Stimulated activated CD4-positive, alpha-beta T cell treated with anti-CD3 and anti-CD28 coated beads, Interleukin-15, amount 100 ng/mL, for 48 hours (primary cell): ENCODE measurements around the gene CDH4.

ENCODE experiments used
- DNase-seq, 2 donors: peaks; one replicate each; pipeline ENCODE4 v3.0.0-alpha.2; 2020; ENCODE audit warnings: low read depth in 2 of 2

CDH4 gene

DNA sequence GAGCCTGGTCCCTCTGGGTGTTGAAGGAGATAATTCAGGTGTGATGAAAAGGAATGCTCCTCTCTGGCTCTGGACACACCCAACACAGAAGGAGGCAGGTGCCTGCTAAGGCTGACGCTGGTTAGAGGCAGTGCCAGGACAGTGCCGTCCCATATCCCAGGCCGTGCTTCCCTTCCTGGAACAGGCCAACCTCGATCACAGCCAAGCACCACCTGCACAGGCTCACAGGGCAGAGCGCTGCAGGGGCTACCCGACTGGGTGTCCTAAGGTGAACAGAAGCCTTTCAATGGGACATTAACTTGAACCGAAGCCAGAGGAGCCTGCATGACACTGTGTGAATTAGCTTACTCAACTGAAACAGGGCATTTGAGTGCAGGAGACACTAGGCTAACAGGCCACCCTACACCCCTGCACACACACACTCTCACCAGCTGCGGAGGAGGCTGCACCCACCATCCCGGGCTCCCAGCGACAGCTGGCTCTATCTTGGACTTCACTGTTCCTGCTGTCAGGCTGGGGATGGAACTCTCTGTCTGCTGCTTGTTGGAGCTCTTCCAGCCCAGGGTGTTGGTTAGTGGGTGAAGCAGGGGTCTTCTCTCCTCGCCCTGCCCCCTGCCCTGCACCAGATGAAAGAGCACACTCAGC is 466.4 kb downstream of the CDH4 start:
- no peak for DNase-seq

DNA sequence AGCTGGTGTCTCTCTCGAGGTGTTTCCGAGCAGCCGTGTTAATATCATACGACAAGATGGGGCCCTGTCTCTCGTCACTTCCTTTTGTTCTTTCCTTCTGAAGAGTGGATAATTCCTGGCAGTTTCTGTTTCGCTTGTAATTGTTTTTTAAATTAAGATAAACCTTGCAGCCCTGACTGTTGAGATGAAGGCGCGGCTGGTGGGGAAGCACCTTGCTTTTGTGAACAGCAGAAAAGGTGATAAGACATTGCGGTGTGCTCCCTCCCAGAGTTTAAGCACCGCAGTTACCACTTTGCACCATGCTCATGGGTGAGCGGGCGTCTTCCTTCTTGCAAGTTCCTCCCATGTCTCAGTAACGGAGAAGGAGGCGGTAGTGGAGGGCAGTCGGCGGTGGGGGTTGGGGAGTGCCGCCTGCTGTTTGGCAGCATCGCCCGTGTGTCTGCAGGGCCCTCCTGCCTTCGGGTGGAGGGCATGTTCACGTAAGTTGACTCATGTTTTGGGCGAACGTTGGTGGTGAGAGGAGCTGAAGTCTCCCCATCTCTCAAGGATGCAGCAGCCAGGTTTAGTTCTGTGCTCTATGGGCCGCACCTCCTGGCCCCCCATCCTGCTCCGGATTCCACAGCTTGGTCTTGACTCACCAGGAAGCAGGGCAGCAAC is 467.8 kb downstream of the CDH4 start:
- DNase-seq: peak; percentile 12 to 35

DNA sequence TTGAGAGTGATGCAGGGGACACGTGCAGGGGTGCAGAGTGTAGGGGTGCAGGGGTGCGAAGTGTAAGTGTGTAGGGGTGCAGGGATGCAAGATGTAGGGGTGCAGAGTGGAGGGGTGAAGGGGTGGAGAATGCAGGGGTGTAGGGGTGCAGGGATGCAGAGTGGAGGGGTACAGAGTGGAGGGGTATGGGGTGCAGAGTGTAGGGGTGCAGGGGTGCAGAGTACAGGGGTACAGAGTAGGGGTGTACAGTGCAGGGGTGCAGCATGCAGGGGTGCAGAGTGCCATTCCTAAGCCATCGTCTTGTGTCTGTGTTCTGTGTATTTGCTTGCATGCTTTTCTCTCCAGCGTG is 468.3 kb downstream of the CDH4 start:
- DNase-seq: no peak

DNA sequence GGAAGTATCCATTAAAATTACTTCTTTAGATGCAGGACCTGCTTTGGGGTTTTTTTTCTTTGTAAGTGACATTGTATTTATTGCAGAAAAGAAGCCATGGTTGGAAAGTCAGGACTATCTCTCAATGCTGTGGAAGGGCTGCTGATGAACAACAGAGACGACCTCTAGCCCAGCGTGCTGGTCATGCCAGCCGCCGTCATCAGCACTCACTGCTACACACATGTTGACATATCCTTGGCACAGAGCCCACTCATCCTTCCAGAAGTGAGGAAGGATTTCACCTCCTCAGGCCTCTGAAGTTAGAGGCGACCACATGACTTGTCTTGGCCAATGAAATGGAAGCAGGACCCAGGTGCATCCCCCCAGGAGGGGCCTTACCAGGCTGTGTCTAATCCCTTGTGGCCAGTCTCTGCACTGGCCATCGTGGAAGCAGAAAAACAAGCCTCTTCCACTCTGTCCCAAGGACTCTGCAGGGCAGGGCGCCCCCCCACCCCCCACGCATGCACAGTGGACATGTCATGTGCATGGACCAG is 470.2 kb downstream of the CDH4 start:
- DNase-seq: no peak

DNA sequence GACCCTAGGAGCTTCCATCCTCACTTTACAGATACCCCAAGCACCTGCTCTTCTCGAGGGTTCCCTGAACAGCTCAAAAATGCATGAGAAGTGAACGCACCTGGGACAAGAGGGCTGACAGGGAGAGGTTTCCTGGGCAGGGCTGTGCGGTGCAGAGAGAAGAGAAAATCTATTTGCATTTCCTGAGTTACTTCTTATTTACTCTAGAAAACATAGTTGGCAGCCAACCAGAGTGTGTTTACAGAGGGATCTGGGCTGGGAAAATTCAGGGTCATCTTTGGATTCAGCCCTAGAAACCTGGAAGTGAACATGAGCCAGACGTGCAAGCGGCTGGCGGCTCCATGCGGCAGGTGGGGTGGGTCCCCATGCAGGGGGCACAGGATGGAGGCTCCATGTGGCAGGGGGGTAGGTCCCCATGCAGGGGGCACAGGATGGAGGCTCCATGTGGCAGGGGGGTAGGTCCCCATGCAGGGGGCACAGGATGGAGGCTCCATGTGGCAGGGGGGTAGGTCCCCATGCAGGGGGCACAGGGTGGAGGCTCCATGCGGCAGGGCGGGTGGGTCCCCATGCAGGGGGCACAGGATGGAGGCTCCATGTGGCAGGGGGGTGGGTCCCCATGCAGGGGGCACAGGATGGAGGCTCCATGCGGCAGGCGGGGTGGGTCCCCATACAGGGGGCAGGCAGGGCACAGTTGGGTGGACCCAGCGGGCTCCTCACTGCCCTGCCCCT is 471.6 kb downstream of the CDH4 start:
- DNase-seq: no peak

DNA sequence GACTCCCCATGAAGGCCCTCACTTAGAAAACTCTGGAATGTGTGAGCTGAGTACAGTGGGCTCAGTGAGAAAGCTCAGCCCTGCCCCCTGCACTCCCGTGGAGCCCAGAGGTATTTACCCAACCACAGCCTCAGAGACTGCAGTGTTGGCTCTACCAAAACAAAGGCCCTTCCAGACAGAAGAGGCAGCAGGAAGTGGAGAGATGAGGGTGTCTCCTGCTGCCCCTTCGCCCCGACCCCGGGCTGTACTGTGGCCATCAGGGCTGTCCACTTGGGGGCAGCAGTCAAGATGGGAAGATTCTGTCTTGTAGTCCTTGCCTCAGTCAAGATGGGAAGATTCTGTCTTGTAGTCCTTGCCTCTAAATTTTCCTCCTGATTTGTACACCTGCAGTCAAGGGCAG is 472.3 kb downstream of the CDH4 start:
- DNase-seq: no peak

DNA sequence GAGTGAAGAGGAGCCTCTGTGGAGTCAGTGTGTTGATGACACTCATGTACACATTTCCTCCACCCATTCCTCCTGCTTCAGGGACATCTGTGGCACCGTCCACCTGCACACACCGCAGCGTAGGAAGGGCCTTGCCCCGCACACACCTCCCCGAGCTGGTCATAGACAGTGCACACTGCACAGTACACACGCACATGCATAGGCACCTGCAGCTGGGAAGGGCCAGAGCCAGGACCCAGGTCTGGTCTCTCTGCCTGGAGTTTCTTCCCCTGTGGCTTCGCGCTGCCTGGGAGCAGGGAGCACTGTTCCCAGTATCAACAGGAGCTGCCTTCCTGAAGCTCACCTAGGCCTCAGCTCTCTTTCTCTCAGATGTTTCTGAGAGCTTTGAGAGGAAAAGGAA is 473.1 kb downstream of the CDH4 start:
- DNase-seq: no peak

DNA sequence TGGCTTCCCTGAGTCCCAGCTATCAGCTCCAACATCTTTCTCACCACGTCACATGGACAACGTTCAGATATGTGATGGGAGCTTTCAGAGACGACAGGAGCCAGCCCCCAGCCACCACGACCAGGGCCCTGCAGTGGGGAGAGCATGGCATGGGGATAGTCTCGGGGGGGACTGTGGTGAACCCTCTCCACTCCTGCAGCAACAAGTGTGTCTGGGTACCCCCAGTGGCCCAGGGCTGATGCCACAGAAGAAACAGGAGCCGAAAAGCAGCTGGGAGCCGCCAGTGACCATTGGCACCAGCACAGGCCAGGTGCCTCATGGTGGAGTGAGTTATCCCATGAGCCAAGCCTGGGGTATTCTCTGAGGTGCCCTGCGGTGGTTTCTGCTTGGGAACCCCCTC is 473.9 kb downstream of the CDH4 start:
- no peak for DNase-seq

DNA sequence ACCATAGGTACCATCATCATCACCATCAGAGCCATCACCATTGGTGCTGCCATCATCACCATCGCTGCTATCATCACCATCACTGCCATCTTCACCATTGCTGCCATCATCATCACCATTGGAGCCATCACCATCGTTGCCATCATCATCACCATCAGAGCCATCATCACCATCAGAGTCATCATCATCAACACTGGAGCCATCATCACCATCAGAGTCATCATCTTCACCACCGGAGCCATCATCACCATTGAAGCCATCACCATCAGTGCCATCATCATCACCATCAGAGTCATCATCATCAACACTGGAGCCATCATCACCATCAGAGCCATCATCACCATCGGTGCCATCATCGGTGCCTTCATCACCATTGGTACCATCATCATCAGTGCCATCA is 474.9 kb downstream of the CDH4 start:
- DNase-seq: no peak

DNA sequence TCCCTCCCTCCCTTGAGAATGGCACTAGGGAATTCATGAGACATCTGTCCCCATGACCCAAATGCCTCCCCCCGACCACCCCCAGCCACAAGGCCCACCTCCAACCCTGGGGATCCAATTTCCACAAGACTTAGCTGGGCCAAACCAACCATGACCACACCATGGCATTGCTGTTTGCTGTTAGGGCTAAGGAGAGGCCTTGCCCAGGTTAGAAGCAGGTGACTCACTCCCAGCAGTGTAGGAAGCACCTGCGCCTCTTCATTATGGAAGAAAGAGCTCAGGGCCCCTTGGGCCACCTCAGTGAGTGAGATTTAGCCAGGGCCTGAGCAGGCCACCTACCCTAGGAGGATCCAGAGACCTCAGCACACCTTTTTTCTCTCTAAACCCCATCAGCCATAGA is 475.7 kb downstream of the CDH4 start:
- no peak for DNase-seq

DNA sequence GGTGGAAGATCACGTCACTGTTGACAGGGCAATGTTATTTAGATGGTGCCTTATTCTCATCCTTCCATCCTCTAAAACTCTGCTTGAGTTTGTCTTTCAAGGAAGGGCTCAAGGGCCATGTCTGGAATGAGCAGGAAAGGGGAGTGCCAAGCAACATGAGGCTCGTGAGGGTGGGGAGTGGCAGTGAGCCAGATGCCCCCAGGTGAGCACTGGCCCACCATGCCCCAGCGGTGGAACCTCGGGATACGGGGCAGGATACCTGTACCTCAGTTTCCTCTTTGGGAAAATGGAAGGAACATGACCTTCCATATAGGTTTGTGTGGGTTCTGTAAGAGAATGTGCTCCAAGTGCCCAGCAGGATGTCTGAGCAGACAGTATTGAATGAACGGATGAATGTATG is 476.3 kb downstream of the CDH4 start:
- DNase-seq: no peak

DNA sequence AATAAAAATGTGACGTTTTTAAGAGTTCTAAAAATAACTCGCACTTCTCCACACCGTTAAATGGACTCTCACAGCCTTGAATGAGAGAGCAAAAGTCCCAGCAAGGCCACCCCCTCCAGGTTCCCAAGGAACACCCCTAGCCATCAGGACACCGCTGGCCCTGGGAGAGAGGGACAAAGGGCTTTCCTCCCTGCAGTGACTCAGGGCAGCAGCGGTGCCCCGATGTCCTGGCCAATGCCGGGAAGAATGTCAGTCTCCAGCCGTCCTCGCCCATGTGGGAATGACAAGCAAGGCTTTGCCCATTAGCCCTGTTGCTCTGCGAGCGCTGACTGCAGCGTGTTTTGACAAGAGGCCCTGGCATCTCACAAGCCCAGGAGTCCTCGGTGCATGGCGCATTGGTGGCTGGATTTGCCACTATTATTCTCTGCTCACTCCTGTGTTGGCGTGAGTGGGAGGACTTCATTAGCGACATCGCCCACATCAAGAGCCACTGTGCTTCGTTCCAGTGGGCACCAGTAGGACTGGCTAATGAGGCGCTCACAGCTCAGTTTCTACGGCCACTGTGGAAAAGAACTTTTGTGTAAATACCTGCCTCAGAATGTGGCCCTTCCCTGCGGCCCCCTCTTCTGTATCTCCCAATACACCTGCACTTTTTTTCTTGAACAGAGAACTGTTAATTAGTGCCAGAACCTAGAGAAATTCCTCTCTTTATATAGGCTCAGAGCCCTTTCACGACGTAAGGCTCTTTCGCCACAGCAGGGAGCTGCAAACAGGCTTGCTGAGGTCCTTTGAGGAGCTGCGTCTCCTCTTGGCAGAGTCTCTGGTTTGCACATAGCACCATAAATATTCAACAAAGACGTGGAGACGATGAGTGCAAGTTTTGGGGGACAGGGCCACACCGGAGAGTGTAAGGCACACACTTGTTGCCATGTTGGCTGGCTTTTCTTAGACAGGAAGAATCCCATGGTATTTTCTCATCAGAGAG is 477.0 kb downstream of the CDH4 start:
- no peak for DNase-seq

DNA sequence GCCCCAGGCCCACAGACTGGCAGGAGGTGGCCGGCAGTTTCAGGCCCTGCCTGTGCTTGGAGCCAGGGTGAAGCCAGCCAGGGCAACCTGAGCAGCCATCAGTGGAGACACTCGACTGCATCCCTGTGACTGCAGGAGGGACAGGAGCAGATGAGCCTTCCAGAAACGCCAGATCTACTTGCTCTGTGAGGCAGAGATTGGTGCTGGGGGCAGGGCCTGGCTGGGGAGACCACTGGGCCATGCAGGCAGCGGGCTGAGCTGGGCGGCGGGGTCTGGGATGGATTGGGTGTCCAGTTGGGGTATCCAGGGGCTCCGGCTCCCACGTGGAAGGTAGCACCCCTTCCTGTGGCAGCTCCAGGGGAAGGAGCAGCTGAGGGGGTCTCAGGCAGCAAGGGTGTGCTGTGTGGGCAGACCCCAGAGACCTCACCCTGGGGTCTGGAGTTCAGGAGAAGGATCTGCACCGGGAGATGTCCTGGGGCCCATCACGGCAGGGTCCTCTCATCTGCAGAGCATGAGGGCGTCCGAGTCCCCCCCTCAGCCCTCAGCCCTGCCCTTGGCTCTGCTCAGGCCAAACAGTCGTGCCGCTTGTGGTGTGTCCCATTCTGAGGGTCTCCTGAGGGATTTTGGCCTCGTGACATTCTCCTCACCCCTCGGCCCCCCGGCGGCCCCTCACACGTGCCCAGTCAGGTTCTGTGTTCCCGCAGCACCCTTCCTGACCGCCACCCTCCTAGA is 478.7 kb downstream of the CDH4 start:
- DNase-seq: no peak

DNA sequence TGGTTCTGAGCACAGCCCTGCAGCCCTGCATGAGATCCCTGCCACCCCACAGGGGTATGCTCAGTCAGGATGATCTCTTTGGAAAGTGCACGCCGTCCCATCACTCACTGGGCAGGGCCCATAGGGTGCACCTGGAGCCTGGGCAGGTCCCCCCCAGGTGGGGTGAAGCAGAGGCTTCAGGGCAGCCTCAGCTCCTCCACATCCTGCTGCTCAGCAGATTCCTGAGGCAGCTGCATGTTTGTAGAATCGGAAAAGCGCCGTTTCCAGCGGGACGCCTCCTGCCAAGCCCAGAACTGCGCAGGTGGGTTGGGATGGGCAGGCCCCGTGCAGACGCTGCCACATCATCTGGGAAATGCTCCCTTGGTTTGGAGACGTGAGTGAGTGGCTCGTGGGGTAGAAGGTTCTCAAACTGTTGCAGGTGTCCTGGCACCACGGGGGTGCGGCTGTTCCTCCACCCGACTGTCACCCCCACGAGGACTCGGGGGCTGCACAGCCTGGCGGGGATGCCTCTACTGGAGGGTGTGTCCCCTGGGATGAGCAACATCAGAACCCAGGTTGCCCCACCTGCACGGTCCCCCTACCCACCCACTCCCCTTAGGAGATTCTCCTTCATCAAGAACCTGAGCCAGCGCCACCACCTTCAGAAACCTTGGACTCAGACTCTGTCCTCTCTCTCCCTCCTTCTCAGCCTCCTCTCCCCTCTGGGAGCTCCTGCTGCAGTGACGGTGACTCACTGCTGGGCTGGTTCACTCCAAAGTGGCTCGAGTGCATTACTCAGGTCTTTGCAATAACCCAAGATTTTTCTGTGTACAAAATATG is 479.5 kb downstream of the CDH4 start:
- DNase-seq: no peak

DNA sequence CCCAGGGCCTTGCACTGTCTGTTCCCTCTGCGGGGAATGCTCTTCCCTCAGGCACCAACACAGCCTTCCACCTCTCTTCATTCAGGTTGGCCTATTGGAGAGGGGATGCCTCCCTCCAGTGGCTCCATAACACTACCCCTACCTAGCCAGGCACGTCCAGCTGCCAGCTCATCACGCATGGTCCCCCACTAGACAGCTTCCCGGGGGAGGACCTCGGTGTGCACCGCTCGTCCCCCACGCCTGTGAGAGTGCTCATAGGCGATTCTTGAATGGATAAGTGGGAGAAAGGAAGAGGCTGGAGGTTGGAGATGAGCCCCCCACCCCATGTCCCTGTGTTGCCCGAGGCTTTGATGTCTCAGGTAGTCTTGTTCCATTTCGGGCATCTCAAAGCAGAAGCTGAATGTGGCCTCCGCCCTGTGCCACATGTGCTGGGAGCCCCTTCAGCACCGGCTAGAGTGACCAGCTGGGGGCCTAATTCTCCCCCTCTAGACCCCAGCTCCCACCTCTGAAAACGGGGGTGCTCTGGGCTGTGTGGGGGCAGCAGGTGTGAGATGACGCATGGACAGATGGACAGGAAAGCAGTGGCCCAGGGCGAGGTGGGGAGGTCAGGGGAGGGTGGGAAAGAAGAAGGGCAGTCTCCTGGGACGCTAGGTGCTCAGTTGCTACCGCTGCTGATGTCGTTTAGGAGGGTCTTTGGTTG is 480.6 kb downstream of the CDH4 start:
- DNase-seq: no peak

DNA sequence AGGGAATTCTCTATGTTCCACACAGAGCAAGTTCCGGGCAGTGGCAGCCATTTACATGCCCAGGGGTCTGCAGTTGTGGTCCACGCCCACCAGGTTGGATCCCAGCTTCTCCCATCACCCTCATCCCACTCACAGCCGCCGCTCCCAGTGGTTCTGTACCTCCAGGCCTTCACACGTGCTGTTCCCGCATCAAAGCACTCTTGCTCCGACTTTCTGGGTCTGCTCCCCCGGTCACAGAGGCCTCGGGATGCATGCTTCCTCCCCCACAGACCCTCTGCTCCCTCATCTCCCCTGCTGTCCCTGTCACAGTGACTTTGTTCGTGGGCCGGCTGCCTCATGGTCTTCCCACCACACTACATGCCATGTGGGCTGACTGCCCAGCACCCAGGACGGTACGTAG is 481.2 kb downstream of the CDH4 start:
- DNase-seq: no peak

DNA sequence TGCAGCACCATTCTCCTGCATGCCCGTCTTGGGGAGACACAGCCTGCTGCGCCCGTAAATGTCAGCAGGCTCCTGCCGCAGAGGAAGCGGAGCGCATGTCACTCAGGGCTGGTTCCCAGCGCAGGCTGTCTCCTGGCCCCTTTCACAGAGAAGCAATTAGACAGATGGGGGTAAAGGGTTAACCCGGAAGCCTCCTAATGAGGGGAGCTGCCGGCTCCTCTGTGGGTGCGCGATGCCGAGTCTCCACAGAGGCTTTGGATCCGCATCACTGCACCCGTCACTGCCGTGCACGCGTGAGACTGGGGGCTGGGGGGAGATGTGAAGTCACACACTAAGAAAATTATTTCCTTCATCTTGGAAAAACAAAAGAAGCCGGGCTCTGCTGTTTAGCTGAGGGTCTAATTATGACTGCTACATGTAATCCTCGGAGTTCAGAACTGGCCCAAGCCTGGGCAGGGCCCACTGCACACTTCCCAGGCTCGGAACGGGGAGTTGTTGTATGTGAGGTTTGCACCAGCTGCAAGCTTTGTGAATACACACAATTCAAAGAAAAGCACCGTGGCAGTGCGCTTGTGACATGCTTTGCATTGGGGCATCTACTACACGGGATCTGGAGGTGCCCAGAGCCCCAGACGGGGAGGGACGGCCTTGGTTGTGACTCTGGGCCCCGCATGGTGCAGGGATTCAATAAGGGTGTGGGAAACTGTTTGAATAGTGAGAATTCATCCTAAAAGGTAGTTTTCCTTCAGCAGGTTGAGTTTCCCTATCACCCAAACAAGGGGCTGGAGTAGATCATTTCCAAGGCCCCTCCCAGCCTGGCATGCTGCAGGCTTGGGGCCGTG is 482.1 kb downstream of the CDH4 start:
- DNase-seq: no peak

DNA sequence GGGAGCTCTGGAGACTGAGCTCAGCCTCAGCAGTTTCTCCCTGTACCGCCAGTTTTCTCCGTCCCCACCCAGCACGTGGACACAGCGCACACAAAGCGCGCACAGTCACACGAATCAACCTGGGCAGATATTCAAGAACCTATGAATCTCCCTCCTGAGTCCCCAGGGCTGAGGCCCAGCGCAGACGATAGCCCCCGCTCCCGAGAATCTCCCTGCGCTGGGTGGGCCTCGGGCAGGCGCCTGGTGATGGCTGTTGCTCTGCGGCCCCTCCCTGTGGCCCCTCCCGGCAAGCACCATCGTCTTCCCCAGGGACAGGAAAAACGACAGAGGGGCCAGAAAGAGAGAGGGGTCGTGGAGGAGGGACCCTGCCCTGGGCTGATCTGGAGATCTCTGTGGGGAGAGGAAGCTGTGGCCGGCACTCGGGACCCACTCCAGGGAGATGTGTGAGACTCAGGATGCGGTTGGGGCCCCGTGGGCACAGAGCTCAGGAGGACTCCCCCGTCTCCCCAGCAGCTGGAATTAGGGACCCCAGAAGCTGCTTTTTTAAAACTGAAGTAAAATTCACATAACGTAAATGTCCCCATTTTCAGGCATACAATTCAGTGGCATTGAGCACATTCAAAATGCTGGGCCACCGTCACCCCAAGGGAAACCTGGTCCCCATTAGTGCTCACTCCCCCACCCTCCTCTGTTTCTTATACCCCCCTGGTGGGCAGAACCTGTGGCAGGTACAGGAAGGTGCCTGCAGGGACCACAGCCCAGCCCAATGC is 482.9 kb downstream of the CDH4 start:
- no peak for DNase-seq
